Fibroblast of the conjunctiva (primary cell): ENCODE measurements around the gene FAM81A.
A peak's percentile ranks its signal among the peaks of the same experiment; 100 is the strongest.
"Not testable (repeated sequence)": the region's sequence is repeated elsewhere in the genome, so short reads cannot be mapped to it uniquely, and the experiment has no call there.

Experiments used
- DNase-seq: peaks from one replicate; pipeline ENCODE4 v3.0.0-alpha.2; 2010; ENCODE audit warnings: low read depth

The FAM81A gene

DNA sequence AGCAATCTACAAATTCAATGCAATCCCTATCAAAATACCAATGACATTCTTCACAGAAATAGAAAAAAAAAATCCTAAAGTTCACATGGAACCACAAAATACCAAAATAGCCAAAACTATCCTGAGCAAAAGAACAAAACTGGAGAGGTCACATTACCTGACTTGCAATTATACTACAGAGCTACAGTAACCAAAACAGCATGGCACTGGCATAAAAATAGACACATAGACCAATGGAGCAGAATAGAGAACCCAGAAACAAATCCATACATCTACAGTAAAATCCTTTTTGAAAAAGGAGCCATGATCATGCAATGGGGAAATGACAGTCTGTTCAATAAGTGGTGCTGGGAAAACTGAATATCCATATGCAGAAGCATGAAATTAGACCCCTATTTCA, 51.5 kb downstream of the FAM81A start:
- DNase-seq = not testable (repeated sequence)

DNA sequence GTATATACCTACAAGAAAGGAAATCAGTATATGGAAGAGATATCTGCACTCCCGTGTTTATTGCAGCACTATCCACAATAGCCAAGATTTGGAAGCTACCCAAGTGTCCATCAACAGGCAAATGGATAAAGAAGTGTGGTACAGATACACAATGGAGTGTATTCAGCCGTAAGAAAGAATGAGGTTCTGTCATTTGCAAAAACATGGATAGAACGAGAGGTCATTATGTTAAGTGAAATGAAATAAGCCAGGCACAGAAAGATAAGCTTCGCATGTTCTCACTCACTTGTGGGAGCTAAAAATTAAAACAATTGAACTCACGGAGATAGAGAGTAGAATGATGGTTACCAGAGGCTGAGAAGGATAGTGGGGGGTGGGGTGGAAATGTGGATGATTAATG, 53.1 kb downstream of the FAM81A start:
- no peak for DNase-seq

DNA sequence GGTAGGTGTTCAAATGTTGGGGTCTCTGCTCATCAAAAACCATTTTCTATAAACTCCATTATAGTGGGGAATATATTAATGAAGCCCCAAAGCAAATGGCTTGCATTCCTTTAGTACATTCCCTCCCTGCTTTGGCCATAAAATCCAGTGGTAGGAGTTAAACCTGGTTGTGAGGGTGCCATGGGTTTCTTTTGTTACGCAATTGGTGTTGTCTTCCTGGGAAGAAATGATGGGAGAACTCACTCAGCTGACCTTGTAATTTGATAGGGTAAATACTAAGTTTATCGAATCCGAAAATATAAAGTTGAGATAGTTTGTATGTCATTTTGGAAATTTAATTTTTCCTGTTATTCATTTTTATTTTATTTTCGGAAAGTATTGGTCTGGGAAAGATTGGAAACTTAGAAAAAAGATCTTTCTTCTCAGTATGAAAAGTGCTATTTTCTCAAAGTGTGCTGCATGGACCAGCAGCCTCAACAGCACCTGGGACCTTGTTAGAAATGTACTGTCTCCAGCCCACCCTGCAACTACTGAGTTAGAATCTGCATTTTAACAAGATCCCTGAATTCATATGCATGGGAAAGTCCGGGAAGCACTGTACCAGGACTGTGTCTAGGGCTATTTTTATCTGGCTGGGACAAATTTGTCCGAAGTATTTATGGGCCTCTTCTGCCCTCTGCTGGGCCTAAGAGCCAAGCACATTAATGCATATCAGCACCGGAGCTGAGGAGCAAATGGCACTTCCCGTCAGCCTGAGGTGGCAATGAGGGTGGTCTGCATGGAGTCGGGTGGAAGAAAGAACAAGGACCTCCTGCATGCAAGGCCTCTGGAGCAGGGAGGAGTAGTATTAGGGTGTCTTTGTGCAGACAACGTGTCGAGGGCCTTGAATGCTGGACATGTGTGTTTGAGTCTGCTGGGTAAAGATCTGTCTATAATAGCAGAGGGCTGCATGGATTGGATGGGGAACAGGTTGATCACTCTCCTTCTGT, 54.7 kb downstream of the FAM81A start:
- DNase-seq = peak; percentile 44

DNA sequence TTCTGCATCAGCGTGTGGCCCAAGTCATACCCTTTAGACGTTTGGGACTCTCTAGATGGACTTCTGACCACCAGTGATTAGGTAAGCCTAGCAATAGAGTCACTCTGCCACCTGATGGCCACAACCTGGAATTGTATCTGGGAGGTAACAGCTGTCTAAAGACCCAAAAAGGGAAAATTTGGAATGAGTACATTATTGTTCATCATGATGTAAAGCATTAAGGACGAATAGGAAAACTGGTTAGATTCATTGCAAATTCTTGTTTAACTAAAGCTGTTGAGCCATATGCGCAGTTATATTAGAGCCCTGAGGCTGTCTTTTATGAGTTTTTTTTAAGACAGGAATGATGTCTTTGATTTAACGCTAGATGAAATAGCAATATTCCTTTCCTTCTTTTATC, 63.6 kb downstream of the FAM81A start:
- peak; percentile 38 for DNase-seq

DNA sequence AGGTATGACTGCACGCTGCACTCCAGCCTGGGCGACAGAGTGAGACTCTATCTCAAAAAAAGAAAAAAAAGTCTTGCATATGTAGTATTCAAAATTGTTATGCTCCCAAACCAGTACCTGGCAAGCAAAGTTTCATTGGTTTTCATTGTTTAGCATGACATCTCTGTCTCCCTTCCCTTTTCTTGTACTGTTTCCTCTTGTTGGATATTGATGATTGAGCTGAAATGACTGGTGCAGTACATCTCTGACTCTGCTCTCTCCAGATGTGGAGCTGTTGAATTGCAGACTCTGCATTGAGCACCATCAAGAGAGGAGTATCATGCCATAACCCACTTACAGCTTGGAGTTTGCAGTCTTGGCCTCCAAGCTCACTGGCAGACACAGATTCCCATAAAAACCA, 77.2 kb downstream of the FAM81A start:
- no peak for DNase-seq

DNA sequence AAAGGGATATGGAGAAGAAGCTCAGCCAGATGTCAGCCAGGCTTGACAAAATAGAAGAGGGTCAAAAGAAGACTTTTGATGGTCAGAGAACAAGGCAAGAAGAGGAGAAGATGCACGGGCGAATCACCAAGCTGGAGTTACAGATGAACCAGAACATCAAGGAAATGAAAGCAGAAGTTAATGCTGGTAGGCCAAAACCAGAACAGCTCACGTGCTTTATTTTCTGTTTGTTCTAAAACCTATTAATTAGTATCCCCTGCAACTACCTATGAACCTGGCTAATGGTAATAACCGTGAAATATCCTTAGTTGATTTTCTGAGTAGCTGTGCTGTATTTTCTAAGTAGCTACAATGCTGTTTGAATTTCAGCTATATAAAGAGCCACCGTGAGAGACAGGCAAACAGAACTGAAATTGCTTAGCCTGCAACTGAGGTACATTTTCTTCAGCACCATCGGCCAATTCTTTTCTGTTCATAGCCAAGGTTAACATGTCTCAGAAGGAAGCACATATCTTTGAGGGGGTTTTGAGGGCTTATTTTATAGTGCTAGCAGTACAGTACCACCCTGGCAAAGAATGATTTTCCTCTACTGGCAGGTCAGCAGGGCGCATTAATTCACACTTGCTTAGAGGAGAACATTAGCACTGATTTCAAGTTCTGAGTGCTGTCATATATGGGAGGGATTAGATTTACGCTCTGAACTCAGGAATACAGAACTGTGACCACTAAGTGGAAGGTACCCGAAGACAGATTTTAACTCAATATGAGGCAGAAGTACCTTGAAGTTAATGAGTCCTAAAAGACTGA, 78.9 kb downstream of the FAM81A start:
- DNase-seq = no peak

DNA sequence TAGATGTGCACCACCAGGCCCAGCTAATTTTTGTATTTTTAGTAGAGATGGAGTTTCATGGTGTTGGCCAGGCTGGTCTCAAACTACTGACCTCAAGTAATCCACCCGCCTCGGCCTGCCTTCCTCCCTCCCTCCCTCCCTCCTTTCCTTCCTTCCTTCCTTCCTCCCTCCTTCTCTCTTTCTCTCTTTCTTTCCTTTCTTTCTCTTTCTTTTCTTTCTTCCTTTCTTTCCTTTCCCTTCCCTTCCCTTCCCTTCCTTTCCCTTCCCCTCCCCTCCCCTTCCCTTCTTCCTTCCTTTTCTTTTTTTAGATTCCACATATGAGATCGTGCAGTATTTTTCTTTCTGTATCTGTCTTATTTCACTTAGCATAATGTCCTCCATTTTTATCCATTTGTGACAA, 81.3 kb downstream of the FAM81A start:
- no peak for DNase-seq

DNA sequence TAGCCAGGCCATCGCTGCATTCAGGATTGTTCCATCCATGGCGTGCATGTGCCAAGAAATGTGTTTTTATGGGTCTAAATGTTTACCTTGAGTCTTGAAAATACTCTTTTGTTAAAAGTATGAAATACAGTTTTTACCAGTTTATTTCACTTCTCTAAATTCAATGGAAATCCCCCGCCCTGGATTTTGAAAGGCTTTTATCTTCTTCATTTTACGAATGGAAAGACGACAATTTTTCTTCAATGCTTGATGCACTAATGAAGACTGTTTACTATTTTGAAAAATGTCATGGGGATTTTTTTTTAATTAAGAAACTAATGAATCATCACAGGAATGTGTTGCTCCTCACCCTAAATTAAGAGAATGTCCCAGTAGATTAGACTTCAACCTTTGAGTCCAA, 83.5 kb downstream of the FAM81A start:
- no peak for DNase-seq

DNA sequence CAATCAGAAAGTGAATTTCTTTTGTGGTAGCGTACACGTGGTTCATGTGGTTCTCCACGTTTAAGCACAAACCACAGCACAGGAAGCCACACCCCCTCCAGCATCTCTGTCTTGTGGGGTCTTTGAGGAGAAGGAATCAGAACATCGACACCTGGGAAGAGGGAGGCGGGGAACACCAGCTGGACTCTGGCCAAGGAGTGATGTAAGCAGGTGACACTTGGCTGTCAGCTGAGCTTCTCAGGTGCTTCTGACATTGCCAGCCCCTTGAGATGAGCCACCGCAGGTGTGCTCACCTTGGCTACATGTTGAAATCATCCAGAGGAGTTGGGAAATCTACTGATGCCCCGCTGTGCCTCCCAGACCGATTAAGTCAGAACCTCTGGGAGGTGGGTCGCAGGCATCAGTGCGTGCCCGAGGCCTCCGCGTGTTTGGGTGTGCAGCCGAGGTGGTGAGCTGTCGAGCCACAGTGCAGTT, 85.0 kb downstream of the FAM81A start:
- DNase-seq = no peak

DNA sequence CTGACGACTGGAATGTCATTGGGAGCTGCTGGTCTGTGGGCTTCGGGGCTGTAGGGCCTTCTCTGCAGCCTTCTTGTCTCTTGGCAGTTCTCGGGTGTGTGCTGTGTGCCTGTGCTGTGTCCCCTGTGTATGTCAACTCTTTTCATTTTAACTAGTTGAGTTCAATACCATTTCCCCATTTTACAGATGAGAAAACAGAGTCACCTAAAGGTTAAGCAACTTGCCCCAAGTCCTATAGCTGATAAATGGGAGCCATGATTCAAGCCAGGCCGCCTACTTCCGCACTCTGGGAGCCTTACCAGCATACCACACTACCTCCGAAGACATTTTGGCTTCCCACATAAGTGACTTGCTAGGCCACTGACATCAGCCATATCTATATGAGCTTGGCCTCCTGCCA, 85.7 kb downstream of the FAM81A start:
- no peak for DNase-seq

DNA sequence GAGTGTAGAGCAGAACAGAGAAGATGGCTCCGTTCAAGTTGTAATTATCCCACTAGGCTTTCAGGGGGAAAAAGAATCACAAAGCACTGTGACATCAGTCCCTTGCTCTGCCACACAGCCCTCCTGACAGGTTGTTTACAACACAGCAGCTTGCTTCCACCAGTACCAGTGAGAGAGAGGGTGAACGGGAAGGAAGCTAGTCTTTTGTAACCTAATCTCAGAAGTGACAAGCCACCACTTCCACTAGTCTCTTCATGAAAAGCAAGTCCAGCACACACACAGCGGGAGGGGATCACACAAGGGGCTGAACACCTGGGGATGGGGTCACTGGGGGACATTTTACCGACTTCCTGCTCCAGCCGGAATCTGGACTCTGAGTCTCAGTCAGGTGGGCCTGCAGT, 86.3 kb downstream of the FAM81A start:
- DNase-seq = no peak

DNA sequence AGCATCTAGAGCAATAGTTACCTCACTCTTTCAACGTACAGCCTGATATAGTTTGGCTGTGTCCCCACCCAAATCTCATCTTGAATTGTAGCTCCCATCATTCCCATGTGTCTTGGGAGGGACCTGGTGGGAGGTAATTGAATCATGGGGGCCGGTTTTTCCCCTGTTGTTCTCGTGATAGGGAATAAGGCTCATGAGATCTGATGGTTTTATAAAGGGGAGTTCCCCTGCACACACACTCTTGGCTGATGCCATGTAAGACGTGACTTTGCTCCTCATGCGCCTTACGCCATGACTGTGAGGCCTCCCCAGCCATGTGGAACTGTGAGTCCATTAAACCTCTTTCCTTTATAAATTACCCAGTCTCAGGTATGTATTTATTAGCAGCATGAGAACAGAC, 88.5 kb downstream of the FAM81A start:
- DNase-seq = not testable (repeated sequence)

DNA sequence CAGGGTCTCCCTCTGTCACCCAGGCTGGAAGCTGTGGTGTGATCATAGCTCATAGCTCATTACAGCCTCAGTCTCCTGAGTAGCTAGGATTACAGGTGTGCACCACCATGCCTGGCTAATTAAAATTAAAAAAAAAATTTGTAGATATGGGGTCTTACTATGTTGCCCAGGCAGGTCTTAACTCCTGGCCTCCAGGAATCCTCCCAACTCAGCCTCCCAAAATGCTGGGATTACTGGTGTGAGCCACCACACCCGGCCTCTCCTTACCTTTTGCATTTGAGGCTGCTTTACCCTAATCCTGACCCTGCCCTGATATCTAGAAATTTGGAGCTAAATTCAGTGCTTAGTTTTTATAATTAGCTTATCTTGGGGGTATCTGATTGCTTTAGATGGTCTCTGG, 90.4 kb downstream of the FAM81A start:
- DNase-seq = no peak

DNA sequence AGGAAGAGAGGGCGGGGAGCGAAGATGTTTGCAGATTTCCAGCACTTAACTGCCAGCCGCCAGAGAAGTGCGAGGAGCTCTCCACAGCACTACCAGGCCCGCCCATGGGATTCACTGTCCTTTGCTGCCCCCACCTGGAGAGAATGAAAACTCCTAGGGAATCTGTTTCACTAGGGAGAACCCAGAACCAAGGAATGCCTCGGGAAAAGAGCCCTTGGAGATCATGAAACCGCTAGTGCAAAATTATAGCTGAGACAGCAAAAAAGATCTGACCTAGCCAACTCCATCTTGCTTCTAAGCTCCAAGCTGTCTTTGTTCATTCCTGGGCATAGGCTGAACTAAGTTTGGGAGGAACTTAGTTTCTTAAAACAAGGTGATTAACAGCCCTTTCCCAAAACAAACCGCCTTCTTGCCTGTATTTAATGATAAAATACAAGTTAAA, 91.0 kb downstream of the FAM81A start:
- peak; percentile 66 for DNase-seq

DNA sequence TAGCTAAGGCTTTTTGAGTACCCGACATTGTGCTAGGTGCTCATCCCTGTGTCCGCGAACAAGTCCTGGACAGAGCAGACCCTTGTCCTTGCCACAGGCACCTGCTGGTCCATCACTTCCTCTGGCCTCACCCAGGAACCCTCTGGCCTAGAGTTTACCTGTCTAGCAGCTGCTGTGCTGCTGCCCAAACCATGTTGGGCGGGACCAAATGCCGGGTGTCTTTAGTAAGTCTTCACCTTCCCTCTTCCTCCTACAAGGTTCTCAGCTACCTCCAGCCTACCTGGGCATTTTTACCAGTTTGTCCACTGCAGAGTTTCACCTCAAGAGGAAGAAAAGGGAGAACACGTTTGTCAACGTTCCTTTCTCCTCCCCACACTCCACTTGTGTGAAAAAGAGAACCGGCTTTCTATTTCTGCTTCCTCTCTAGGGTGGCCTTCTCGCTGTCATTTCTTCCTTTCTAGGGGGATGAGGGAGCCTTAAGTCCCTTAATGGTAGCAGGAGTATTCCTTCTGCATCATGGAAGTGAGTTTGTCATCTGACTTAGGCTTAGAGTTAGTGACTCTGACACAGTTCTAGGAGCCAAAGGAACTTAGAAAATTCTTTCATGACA, 93.2 kb downstream of the FAM81A start:
- no peak for DNase-seq

DNA sequence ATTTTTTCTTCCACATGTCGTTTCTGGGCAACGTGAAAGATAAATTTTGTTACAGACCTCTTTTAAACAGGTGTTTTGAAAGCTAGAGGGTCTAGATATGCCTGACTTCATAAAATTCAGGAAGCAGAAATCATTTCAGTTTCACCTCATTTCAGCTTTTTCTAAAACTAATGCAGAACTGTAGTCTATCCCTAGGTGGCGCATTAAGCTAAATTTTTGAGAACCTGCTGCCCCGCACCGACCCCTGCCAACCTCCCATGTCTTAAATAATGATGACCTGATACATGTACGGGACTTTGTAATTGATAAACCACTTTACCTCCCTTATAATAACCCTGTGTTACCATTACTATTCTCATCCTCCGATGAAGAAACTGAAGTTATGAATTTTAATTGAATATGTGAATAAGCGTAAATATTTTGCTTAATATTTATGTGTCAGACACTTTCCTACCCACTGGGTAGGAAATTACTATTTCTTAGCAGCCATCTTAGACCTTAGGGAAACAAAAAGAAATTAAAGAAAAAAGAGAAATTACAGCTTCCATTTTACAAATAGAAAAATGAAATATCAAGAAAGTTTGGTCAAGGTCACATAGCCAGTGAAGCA, 94.9 kb downstream of the FAM81A start:
- DNase-seq = peak; percentile 6

DNA sequence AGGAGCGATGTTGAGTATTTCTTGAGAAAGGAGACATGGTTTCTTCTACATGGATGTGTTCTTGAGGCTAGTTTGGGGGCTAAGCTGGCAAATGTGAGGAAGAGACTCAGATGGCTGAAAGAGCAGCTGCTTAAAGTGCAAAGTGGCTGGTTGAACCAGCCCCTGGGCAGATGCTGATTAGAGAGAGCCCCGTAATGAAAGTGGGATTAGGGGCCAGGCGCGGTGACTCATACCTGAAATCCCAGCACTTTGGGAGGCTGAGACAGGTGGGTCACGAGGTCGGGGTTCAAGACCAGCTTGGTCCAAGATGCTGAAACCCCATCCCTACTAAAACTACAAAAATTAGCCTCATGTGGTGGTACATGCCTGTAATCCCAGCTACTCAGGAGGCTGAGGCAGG, 98.6 kb downstream of the FAM81A start:
- no peak for DNase-seq

DNA sequence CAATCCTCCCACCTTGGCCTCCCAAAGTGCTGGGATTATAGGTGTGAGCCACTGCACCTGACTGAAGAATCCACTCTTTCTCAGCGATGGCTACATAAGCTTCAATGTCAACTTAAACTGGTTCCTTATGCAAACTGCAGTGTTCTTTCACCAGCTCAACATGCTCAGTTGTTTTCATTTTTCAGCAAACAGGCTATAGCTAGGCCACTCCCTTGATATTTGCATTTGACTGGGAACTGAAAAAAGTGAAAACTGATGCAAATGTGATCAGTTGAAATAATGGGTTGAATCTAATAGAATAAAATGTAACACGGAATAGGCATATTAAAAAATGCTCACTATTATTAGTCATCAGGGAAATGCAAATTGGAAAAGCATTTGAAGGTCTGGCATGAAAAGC, 99.4 kb downstream of the FAM81A start:
- no peak for DNase-seq

DNA sequence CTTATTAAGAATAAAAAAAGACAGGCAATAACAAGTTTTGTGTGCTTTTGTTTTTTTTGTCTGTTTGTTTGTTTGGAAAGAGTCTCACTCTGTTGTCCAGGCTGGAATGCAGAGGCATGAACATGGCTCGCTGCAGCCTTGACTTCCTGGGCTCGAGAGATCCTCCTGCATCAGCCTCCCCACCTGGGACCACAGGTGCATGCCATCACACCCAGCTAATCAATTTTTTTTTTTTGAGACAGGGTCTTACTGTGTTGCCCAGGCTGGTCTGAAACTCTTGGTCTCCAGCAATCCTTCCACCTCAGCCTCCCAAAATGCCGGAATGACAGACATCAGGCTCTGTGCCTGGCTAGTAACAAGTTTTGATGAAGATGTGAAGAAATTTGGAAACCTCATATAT, 100.5 kb downstream of the FAM81A start:
- no peak for DNase-seq

DNA sequence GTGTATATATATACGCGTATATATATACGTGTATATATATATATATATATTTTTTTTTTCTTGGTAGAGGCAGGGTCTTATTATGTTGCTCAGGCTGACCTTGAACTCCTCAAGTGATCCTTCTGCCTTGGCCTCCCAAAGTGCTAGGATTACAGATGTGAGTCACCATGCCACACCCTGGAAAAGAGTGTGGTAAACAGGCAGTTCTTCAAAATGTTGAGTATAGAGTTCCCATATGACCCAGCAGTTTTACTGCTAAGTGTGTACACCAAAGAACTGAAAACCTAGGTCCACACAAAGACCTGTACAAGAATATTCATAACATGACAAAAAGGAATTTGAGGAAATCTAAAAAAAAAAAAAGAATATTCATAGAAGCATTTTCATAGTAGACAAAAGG, 101.8 kb downstream of the FAM81A start:
- no peak for DNase-seq

DNA sequence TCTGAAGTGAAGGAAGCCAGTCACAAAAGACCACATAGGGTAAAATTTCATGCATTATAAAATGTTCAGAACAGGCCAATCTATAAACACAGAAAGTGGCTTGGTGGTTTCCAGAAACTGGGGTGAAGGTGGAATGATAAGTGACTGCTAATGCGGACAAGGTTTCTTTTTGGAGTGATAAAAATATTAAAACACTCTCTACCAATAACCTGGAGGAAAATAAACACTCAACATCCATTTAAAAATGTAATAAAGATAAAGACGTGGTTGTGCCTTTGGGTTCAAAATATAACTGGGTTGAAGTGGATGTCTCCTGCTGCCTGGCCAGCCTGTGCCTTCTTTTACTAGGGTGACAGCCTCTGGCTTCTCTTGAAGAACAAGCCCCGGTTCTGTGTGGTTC, 102.7 kb downstream of the FAM81A start:
- DNase-seq = no peak

DNA sequence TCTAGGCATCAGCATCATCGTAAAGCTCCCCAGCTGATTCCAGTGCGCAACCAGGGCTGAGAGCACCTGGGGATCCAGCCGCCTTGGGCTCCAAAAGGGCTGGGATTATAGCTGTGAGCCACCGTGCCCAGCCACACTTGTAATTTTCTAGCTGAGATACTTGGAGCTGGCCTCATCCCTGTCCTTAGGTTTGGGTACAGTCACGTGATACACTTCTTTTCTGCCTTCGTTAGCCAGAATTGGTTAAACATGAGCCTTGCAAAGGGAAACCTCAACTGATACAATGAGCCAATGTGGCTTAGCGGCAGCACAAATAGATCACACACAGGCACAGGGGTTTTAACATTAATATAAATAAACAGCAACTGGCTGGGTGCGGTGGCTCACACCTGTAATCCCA, 103.8 kb downstream of the FAM81A start:
- DNase-seq = no peak
